Measurements from ENCODE around the gene TM4SF4. TPM values are rescaled to one million over a fixed set of nuclear protein-coding genes. Genes with fewer than 3 reads are reported as not detected.

The TM4SF4 gene
- total RNA-seq, 2 experiments from 2014 or later, result not detected

DNA sequence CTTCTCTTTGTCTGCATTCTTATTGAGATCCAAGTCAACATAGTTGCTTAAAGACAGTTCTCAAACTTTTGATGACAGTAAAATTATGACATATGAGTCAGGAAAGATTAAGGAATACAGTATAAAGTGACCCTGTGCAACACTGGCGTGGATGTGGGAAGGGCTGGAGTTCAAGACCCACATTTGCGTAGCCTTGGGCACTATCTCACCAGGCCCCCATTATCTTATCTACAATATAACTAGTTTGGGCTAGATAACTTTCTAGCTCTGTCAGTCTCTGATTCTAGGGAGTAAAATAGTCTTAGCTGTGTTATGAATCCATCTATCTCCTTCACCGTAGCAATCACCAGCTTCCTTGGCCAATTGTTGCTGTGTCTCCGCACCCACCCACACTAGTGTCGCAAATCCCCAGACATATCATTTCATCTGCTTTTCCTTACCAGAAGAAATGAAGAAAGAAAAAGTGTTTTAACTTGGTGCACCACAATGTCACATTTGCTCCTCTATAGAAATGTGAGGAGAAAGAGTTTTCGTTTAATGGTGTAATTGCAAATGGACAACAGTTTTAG lies 14.9 kb upstream of the TM4SF4 start:
- no peaks in the 10 kb centered on the region for H3K36me3 Mint-ChIP-seq (ENCODE audit: low read depth)
- DNase-seq (no peak), ATAC-seq (no peak)
- H3K9me3 Mint-ChIP-seq (ENCODE audit: low read depth), result no peaks in the 10 kb centered on the region
- POLR2A ChIA-PET, result interaction anchor here (1.0 kb wide), 1 partner anchor 13 kb away, joined by 3 read pairs; no protein-coding TSS in a partner anchor
- H3K27ac Mint-ChIP-seq, result no peak overlapping the region
- H3K27me3 Mint-ChIP-seq, result peaks cover 7% of the 10 kb centered on the region
- H3K4me3 Mint-ChIP-seq, result no peak overlapping the region
- intact Hi-C loops (cut with DNase I, micrococcal nuclease), result no loop called here
- CTCF ChIA-PET, result interaction anchor here (0.9 kb wide), 1 partner anchor 36 kb away, joined by 3 read pairs; no protein-coding TSS in a partner anchor
- no peaks in the 10 kb centered on the region for H3K4me1 Mint-ChIP-seq

DNA sequence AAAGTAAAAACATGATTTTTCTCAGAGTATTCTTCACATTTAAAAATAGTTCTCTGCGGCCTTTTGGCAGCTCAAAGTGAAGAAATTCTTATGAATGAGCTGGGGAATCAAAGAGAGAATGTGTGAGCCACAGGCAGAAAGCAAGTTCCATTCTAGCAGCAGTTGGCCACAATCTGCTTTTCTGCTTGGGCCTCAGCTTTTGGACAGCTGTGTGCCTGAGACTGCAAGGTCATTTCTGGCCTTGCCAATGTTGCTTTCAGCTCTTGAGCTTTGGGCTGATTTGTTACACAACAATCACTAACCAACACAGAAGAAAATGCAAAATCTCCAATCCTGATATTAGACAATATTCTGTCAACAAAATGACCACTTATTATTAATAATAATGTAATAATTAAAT lies 14.4 kb upstream of the TM4SF4 start:
- no peak for DNase-seq
- Mint-ChIP-seq H3K9me3 (ENCODE audit: low read depth) (no peaks in the 10 kb centered on the region), H3K4me1 (no peaks in the 10 kb centered on the region), H3K27ac (no peak overlapping the region), H3K36me3 (ENCODE audit: low read depth) (no peaks in the 10 kb centered on the region), H3K4me3 (no peak overlapping the region), H3K27me3 (peaks cover 4% of the 10 kb centered on the region)
- ATAC-seq, result no peak
- POLR2A ChIA-PET, result interaction anchor here (1.0 kb wide), 1 partner anchor 13 kb away, joined by 3 read pairs; no protein-coding TSS in a partner anchor
- CTCF ChIA-PET, result interaction anchor here (0.9 kb wide), 1 partner anchor 36 kb away, joined by 3 read pairs; no protein-coding TSS in a partner anchor
- intact Hi-C loops (cut with DNase I, micrococcal nuclease), result no loop called here

DNA sequence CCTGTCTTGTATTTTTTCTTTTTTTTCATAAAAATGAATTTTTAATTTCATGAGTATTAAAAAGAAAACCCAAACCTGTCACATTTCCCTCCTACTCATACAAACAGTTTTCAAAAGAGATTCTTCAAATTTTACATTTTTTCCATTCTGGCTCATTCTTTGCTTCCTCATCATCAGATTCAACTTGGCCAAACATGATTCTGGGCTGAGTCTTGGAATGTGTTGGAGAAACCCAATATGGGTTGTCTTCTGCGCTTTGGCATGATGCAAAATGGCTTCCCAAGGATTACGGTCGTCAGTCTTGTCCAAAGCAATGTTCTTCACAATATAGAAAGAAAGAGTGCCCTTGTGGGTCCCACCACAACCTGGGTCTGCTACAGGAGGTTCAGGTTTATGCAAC lies 12.4 kb upstream of the TM4SF4 start:
- ATAC-seq, result no peak
- intact Hi-C loops (cut with DNase I, micrococcal nuclease), result no loop called here
- Mint-ChIP-seq H3K4me3 (no peak overlapping the region), H3K27me3 (peaks cover 4% of the 10 kb centered on the region), H3K4me1 (no peaks in the 10 kb centered on the region), H3K36me3 (ENCODE audit: low read depth) (no peaks in the 10 kb centered on the region), H3K27ac (no peak overlapping the region), H3K9me3 (ENCODE audit: low read depth) (no peaks in the 10 kb centered on the region)
- POLR2A ChIA-PET, result no interaction called here
- DNase-seq, result no peak
- CTCF ChIA-PET, result interaction anchor here (1.2 kb wide), 1 partner anchor 13 kb away, joined by 4 read pairs; no protein-coding TSS in a partner anchor

DNA sequence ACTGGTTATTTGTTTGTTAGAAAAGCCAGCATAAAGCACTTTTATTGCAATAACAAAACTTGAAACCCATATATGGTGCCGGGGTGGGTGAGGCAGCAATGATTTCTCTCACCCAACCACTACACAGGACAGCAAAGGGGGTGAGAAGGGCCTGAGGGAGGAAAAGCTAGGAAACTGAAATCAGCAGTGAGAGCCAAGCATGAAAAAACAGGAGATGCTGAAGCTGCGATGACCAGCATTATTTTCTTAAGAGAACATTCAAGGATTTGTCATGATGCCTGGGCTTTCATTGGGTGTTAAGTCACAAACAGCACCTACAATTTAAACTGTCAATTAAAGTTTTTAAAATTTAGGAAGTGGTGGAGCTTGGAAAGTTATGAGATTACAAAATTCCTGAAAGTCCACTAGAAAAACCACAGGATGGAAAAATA lies 11.9 kb upstream of the TM4SF4 start:
- H3K4me1 Mint-ChIP-seq, result no peaks in the 10 kb centered on the region
- ChIA-PET CTCF (interaction anchor here (0.7 to 1.2 kb wide), 2 partner anchors 13 to 93 kb away, joined by 3 to 4 read pairs; no protein-coding TSS in a partner anchor), POLR2A (no interaction called here)
- H3K27me3 Mint-ChIP-seq, result peaks cover 4% of the 10 kb centered on the region
- no peak overlapping the region for H3K27ac Mint-ChIP-seq
- ATAC-seq (no peak), DNase-seq (no peak)
- no peak overlapping the region for H3K4me3 Mint-ChIP-seq
- no peaks in the 10 kb centered on the region for H3K36me3 Mint-ChIP-seq (ENCODE audit: low read depth)
- no peaks in the 10 kb centered on the region for H3K9me3 Mint-ChIP-seq (ENCODE audit: low read depth)
- intact Hi-C loops (cut with DNase I, micrococcal nuclease), result no loop called here

DNA sequence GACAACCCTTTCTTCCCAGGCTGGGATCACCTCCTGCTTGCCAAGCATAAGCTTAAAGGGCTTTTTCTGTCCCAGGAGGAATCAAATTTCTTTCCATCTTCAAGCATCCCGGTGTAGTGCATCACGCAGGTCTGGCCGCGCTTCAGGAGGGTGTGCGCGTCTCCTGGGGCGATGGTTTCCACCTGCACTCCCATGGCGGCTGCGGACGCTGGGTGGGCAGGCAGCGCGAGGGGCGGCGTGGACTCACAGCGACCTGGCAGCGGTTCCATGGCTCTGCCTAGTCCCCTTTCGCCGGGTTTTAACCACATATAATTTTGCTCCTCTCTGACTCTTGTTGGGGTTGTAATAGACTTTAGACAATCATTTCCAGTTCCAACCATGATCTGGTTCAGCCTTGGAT lies 10.6 kb upstream of the TM4SF4 start:
- POLR2A ChIA-PET, result no interaction called here
- H3K9me3 Mint-ChIP-seq (ENCODE audit: low read depth), result no peaks in the 10 kb centered on the region

DNA sequence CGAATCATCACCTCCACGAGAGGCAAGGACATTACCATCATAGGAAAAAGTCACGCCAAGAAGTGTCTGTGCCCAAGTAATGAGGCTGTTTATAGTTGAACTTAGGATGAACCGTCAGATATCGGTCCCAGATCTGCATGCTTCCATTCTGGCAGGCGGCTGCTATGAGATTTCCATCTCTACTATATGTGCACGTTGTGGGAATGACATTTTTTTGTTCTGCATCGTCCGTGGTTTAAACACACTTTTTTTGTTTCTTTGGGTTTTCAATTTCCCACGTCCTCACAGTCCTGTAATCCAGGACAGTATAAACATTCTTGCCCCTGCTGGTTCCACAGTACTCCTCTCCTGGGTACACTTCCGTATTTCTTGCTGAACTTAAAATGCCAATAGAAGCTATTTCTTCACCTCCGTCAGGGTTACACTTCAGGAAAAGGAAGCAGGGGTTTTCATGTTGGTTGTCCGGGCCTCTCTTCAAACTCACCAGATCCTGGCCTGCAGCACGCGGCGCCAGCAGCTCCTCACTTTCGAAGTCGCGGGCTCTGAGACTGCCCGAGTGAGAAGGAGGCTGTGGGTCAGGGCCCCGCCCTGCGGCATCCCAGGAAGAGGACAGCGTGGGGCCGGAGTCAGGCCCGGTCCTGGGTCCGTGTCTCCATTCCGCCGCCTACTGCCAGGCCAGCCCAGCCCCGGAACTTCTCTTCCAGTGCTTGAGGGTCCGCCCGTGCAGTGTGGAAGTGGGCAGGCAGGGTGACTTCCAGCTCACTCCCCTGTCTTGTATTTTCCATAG lies 9.8 kb upstream of the TM4SF4 start:
- no peaks in the 10 kb centered on the region for H3K9me3 Mint-ChIP-seq (ENCODE audit: low read depth)
- H3K27me3 Mint-ChIP-seq, result peaks cover 4% of the 10 kb centered on the region
- ATAC-seq (no peak), DNase-seq (no peak)
- intact Hi-C loops (cut with DNase I, micrococcal nuclease), result no loop called here
- no peaks in the 10 kb centered on the region for H3K4me1 Mint-ChIP-seq
- H3K4me3 Mint-ChIP-seq, result no peak overlapping the region
- POLR2A ChIA-PET, result no interaction called here
- CTCF ChIA-PET, result no interaction called here
- H3K36me3 Mint-ChIP-seq (ENCODE audit: low read depth), result no peaks in the 10 kb centered on the region
- no peak overlapping the region for H3K27ac Mint-ChIP-seq

More for the DNA sequence above, 10.6 kb upstream of the TM4SF4 start:
- Mint-ChIP-seq H3K4me3 (no peak overlapping the region), H3K4me1 (no peaks in the 10 kb centered on the region), H3K27ac (no peak overlapping the region), H3K36me3 (ENCODE audit: low read depth) (no peaks in the 10 kb centered on the region), H3K27me3 (peaks cover 4% of the 10 kb centered on the region)
- CTCF ChIA-PET, result no interaction called here
- intact Hi-C loops (cut with DNase I, micrococcal nuclease), result no loop called here
- no peak for DNase-seq
- ATAC-seq, result no peak

DNA sequence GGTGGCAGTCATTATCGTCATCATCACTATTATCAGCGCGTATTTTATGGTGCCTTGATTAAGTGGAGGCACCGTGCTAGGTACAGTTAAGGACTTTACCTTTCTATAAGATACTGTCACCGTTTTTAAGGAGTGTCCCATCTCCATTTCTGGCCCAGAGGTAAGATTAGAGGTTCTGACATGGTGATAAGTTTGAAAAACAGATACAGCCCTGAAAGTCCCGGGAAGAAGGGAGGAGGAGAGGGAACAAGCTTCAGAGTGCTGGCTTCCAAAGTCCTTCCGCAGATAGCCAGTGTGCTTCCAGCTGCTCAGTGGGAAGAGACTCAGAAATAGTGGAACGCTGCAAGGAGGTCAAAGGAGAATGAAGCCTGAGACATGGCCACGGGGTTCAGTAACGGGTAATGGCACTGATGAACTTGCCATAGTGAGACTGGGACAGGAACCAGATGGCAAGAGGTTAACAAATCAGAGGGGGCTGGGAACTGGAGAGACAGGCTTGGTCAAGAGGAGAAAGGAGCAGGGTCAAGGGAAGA lies 9.1 kb upstream of the TM4SF4 start:
- no peaks in the 10 kb centered on the region for H3K4me1 Mint-ChIP-seq
- intact Hi-C loops (cut with DNase I, micrococcal nuclease), result no loop called here
- H3K4me3 Mint-ChIP-seq, result no peak overlapping the region
- H3K27me3 Mint-ChIP-seq, result peaks cover 4% of the 10 kb centered on the region
- no peak for DNase-seq
- no peaks in the 10 kb centered on the region for H3K9me3 Mint-ChIP-seq (ENCODE audit: low read depth)
- POLR2A ChIA-PET, result no interaction called here
- H3K36me3 Mint-ChIP-seq (ENCODE audit: low read depth), result no peaks in the 10 kb centered on the region
- CTCF ChIA-PET, result interaction anchor here (0.6 kb wide), 1 partner anchor 15 kb away, joined by 3 read pairs; no protein-coding TSS in a partner anchor
- no peak overlapping the region for H3K27ac Mint-ChIP-seq
- no peak for ATAC-seq

DNA sequence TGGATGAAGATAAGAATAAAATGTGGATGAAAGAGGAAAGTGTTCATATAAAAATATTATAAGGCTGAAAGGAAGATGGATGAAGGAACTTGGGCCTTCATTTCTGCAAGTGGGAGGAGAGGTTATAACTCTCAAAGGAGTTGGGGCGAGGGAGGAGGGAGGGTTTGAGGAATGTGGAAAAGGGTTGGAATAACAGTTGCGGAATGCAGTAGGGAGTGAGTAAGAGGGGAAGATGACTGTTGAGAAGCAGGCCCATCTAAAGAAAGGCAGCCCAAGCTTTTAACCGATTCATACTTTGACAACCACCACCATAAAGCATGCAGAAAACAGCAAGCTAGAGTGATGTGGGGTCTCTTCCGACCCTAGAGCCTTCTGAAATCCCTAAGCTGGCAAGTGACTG lies 8.3 kb upstream of the TM4SF4 start:
- H3K27ac Mint-ChIP-seq, result no peak overlapping the region
- ChIA-PET CTCF (no interaction called here), POLR2A (no interaction called here)
- H3K27me3 Mint-ChIP-seq, result peaks cover 4% of the 10 kb centered on the region
- DNase-seq, result no peak
- H3K9me3 Mint-ChIP-seq (ENCODE audit: low read depth), result no peaks in the 10 kb centered on the region
- intact Hi-C loops (cut with DNase I, micrococcal nuclease), result no loop called here
- no peaks in the 10 kb centered on the region for H3K36me3 Mint-ChIP-seq (ENCODE audit: low read depth)
- no peak overlapping the region for H3K4me3 Mint-ChIP-seq
- no peak for ATAC-seq
- H3K4me1 Mint-ChIP-seq, result no peaks in the 10 kb centered on the region

DNA sequence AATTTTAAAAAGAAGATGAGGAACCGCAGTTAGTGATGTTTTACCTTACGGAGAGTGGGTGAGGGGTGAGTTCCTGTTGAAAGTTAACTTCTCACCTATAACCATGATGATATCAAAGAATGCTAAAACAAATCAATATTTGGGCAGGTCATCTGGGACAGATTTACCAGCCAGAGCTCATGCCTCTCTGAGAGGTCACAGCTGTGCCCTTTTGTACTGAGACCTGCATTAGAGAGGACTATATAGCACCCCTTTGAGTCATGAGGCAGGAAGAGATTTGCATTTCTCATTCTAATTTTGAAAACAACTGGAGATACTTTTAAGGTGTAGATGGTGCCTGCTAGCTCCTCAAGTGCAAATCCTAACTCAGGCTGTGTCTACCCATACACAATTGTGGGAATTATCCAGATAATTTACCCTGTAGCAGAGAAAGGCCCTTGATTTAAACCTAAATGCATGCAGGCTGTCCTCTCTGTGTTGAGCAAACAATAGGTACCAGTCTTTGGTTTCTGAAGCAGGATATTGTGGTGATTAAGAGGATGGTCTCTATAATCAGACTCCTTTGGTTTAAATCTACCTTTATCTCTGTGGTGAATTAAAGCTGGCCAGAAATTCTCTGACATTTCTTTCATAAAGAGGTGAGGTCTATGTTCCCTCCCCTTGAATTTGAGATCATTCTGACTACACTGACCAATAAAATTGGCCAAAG lies 5.8 kb upstream of the TM4SF4 start:
- no peaks in the 10 kb centered on the region for H3K4me1 Mint-ChIP-seq
- intact Hi-C loops (cut with DNase I, micrococcal nuclease), result no loop called here
- ChIA-PET CTCF (interaction anchor here (0.7 to 1.6 kb wide), 2 partner anchors 10 to 14 kb away, joined by 3 to 4 read pairs; no protein-coding TSS in a partner anchor), POLR2A (no interaction called here)
- no peaks in the 10 kb centered on the region for H3K9me3 Mint-ChIP-seq (ENCODE audit: low read depth)
- no peak overlapping the region for H3K27ac Mint-ChIP-seq
- no peaks in the 10 kb centered on the region for H3K27me3 Mint-ChIP-seq
- no peaks in the 10 kb centered on the region for H3K36me3 Mint-ChIP-seq (ENCODE audit: low read depth)
- no peak overlapping the region for H3K4me3 Mint-ChIP-seq
- ATAC-seq, result no peak
- no peak for DNase-seq

DNA sequence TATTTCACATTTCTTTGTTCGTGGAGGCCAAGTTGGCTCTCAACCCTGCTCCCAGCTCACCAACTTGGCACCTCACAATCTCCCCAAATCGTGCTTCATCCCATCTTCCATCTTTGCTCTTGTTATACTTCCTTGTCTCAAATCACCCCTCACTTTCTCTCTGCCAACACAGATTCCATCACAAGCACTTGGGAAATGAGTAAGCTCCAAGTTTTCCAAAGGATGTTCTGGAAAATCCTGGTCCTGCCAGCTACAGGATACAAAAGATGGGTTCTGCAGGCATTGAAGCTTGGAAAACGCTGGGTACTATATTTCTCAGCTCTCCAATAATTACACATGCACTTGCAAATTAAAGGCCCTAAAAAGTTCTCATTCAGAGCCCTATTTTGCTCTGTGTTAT lies 4.1 kb upstream of the TM4SF4 start:
- intact Hi-C loops (cut with DNase I, micrococcal nuclease), result no loop called here
- Mint-ChIP-seq H3K4me3 (no peak overlapping the region), H3K36me3 (ENCODE audit: low read depth) (no peaks in the 10 kb centered on the region), H3K4me1 (no peaks in the 10 kb centered on the region), H3K9me3 (ENCODE audit: low read depth) (no peaks in the 10 kb centered on the region), H3K27me3 (no peaks in the 10 kb centered on the region), H3K27ac (no peak overlapping the region)
- ChIA-PET POLR2A (no interaction called here), CTCF (no interaction called here)
- no peak for DNase-seq
- ATAC-seq, result no peak

DNA sequence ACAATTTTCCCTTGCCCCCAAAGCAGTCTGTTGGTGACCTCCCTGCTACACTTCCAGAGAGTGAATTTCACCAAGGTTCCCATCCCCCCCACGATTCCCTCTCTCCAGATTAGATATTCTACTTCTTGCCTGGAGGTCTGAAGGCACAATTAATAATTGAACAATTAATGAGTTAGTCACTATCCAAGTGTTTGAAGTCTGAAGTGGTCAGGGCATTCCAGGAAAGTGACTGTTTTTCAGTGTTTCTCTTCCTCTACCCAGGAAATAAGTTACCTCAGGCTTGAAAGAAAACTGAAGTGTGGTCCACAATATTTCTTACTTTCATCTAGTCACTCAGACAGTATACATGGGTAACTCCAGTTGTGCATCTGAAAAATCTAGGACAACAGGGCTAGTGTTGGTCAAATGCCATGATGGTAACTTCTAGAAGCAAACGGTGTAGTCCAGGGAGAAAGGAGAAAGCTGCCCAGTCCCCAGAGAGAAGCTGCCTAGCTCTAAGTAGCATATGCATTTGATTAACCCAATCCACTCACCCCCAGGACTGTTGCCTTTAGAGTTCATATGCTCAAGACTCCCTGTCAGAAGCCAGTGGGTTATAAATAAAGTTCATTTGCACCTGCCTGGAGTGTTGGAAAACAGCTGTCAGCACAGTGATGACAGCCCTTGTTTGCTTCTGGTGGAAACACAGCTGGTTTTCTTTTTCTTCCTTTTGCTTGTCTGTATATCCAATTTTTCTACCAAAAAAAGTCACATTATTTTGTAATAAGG lies 2.3 kb upstream of the TM4SF4 start:
- H3K4me3 Mint-ChIP-seq, result no peak overlapping the region
- ChIA-PET CTCF (interaction anchor here (0.7 kb wide), 1 partner anchor 187 kb away, joined by 3 read pairs; no protein-coding TSS in a partner anchor), POLR2A (interaction anchor here (1.2 kb wide), 1 partner anchor 13 kb away, joined by 3 read pairs; no protein-coding TSS in a partner anchor)
- H3K27ac Mint-ChIP-seq, result no peak overlapping the region
- no peaks in the 10 kb centered on the region for H3K9me3 Mint-ChIP-seq (ENCODE audit: low read depth)
- H3K27me3 Mint-ChIP-seq, result no peaks in the 10 kb centered on the region
- H3K36me3 Mint-ChIP-seq (ENCODE audit: low read depth), result no peaks in the 10 kb centered on the region
- no peak for ATAC-seq
- H3K4me1 Mint-ChIP-seq, result no peaks in the 10 kb centered on the region
- DNase-seq, result no peak
- intact Hi-C loops (cut with DNase I, micrococcal nuclease), result no loop called here
